Retinal pigment epithelial cell (primary cell): ENCODE measurements around the gene FRMD8.

ENCODE experiments used
- DNase-seq: peaks from one replicate; pipeline ENCODE4 v3.0.0-alpha.2; 2010; ENCODE audit warnings: low read depth
- H3K4me3 ChIP-seq: 2 replicates; pipeline ENCODE4 v1.5.1; 2011; ENCODE audit warnings: mild to moderate bottlenecking, low read length, control low read depth, moderate library complexity
- CTCF ChIP-seq: conservative IDR thresholded peaks from 2 replicates; pipeline ENCODE4 v1.5.1; 2011; ENCODE audit warnings: low read depth, low read length, control low read depth, inconsistent platforms

FRMD8 gene

GRCh38 chr11:65362320-65362931 is 24.0 kb upstream of the FRMD8 start:
- no peak for TF ChIP-seq CTCF

GRCh38 chr11:65362966-65363365 is 23.5 kb upstream of the FRMD8 start:
- DNase-seq = no peak
- no peak overlapping the region for H3K4me3 ChIP-seq
- no peak for TF ChIP-seq CTCF

More at GRCh38 chr11:65362320-65362931, 24.0 kb upstream of the FRMD8 start:
- no peak overlapping the region for H3K4me3 ChIP-seq
- no peak for DNase-seq

DNA sequence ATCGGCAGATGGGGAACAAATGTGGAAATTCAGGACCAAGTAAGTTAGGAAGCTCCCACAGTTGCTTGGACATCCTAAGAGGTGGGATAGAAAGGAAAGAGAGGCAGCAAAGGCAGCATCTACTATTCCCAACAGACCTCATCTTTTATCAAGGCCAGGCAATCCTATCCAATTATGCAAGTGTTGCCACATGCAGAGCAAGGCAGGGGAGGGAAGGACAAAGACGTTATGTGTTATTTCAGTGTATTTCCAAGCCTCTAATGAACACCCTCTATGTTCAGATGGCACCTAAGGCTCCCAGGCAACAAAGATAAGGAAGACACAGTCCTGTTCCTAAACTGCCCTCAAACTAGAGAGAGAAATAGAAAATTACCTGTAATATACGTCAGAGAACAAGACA is 22.7 kb upstream of the FRMD8 start:
- H3K4me3 ChIP-seq = no peak overlapping the region
- DNase-seq = no peak
- TF ChIP-seq CTCF = no peak

DNA sequence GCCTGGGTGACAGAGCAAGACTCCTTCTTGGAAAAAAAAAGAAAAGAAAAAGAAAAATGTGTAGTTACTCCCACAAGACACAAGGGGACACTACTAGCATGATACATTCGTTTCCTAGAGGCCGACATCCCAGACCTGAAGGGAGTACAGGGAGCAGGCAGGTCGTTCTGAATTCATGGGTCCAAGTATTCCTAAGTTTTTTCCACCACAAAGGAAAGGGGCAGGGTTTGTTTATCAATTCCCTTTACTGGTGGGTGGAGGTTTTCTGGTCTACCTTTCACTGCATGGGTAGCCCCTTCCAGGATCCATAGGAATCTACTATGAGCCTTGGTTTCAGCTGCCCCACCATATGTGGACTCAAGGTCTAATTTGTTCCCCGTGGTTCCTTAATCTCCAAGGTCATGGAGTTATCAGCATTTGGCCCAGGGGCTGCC is 20.1 kb upstream of the FRMD8 start:
- H3K4me3 ChIP-seq = no peak overlapping the region
- TF ChIP-seq CTCF = peak; percentile 71
- DNase-seq = peak; percentile 52

DNA sequence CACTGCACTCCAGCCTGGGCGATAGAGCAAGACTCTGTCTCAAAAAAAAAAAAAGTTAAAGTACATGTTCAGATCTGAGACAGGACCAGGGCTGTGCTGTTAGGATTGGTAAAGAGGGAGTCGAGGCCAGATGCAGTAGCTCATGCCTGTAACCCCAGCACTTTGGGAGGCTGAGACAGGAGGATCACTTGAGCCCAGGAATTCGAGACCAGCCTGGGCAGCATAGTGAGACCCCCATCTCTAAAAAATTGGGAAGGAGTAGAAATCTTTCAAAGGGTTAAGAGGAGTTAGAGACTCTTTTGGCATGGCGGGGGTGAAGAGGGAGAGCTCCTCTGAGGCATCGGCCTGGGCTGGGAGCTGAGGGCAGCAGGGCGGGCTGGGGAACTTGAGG is 15.8 kb upstream of the FRMD8 start:
- no peak for DNase-seq
- no peak for TF ChIP-seq CTCF
- H3K4me3 ChIP-seq = no peak overlapping the region

DNA sequence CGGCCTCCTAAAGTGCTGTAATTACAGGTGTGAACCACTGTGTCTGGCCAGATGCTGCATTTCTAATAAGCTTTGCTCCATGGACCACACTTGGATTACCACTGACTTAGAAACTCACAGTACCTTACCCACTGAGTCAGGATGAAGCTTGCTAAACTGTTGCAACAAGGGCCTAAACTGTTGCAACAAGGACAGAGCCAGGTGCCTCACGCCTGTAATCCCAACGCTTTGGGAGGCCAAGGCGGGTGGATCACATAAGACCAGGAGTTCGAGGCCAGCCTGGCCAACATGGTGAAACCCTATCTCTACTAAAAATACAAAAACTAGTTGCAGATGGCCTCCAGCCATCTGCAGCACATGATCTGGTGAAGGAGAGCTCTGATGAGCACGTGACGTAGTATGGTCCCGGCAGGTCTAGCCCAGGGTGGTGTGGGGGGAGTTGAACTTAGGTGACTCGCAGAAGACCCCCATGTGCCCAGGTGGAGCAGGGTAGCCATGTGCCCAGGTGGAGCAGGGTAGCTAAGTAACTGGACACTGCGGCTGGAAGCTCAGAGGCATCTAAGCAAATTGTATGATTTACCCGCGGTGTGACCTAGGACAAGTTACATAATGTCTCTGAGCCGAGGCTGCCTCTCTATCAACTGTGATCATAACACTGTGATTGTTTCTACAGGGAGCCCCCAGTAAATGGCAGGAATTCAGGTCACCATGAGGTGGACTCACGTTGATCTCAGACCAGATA is 12.4 kb upstream of the FRMD8 start:
- H3K4me3 ChIP-seq = no peak overlapping the region
- DNase-seq = no peak
- TF ChIP-seq CTCF = no peak

GRCh38 chr11:65375012-65375411 is 11.4 kb upstream of the FRMD8 start:
- no peak for DNase-seq
- no peak for TF ChIP-seq CTCF
- H3K4me3 ChIP-seq = no peak overlapping the region
